Skin of body (tissue), 2 donors: ENCODE measurements around the gene TTLL1. TPM values are rescaled to one million over a fixed set of nuclear protein-coding genes. Genes with fewer than 3 reads are reported as not detected.

Source experiments
- DNase-seq: peaks from one replicate; lab custom pipeline; 2025; lab: John Stamatoyannopoulos, UW
- total RNA-seq: library from RNA; depleted of rRNA; stranded (reverse); fragments of >200 nt; gene quantifications from one replicate; pipeline ENCODE4 v1.2.3, GENCODE V29; 2014

TTLL1 gene
- total RNA-seq = 4.4 TPM

GRCh38 chr22:43088984-43089717 lies at the start of gene TTLL1:
Gene TTLL1 (minus strand): TSS chr22:43089391. CDS start chr22:43075586, 13,805 bp downstream.
- DNase-seq = peak; percentile 55

- DNase-seq = no peak
These were observed 47.6 kb upstream of the TTLL1 start for GRCh38 chr22:43136801-43137200.

- DNase-seq = no peak
These were observed 47.1 kb upstream of the TTLL1 start for GRCh38 chr22:43136255-43136654.

GRCh38 chr22:43135565-43135964 lies 46.4 kb upstream of the TTLL1 start:
- DNase-seq = no peak

GRCh38 chr22:43134553-43134952 lies 45.4 kb upstream of the TTLL1 start:
- DNase-seq = no peak

- no peak for DNase-seq
These were observed 44.2 kb upstream of the TTLL1 start for GRCh38 chr22:43133401-43133800.

GRCh38 chr22:43131773-43132501 lies 42.7 kb upstream of the TTLL1 start:
- no peak for DNase-seq

GRCh38 chr22:43129426-43130425 lies 40.5 kb upstream of the TTLL1 start:
- DNase-seq = no peak

- no peak for DNase-seq
These were observed 39.8 kb upstream of the TTLL1 start for GRCh38 chr22:43128928-43129424.

- no peak for DNase-seq
These were observed 38.9 kb upstream of the TTLL1 start for GRCh38 chr22:43128116-43128515.

GRCh38 chr22:43127166-43127908 lies 38.1 kb upstream of the TTLL1 start:
- DNase-seq = no peak

GRCh38 chr22:43126501-43127165 lies 37.4 kb upstream of the TTLL1 start:
- DNase-seq = no peak

- DNase-seq = no peak
These were observed 29.8 kb upstream of the TTLL1 start for GRCh38 chr22:43118953-43119458.

GRCh38 chr22:43118024-43118849 lies 29.0 kb upstream of the TTLL1 start:
- DNase-seq = no peak

GRCh38 chr22:43116932-43117331 lies 27.7 kb upstream of the TTLL1 start:
- no peak for DNase-seq

- no peak for DNase-seq
These were observed 25.8 kb upstream of the TTLL1 start for GRCh38 chr22:43114958-43115357.

- no peak for DNase-seq
These were observed 24.5 kb upstream of the TTLL1 start for GRCh38 chr22:43113526-43114251.

- no peak for DNase-seq
These were observed 21.9 kb upstream of the TTLL1 start for GRCh38 chr22:43110927-43111623.
